ENCODE results near the gene SRM. TPM values are rescaled to one million over a fixed set of nuclear protein-coding genes. Genes with fewer than 3 reads are reported as not detected.
"Not testable (repeated sequence)": the region's sequence is repeated elsewhere in the genome, so short reads cannot be mapped to it uniquely, and the experiment has no call there.

The SRM gene
- total RNA-seq, 4 donors from 2014 or later = 17.1 to 40.2 (median 25.0) TPM

- no peaks in the 10 kb centered on the region for H3K4me1 ChIP-seq
- H3K27me3 ChIP-seq = no peaks in the 10 kb centered on the region
- H3K27ac ChIP-seq = no peak overlapping the region
- no peaks in the 10 kb centered on the region for H3K9me3 ChIP-seq
- TF ChIP-seq POLR2A (IDR thresholded peaks at IDR 0.05) (no peak), CTCF (IDR thresholded peaks at IDR 0.05) (no peak)
- no peak overlapping the region for H3K4me3 ChIP-seq (replicated peaks in 1 of 3)
- WGBS, 2 donors = 86 to 92% methylated on average over 12 of the region's 12 CpGs
- DNase-seq = no peak
- intact Hi-C loops (cut with DNase I) = no loop called here
- peaks cover 55 to 62% of the 10 kb centered on the region in 2 donors for H3K36me3 ChIP-seq
Observed at GRCh38 chr1:11080931-11081330, 21.1 kb upstream of the SRM start.

- 97 to 98% methylated on average over 2 of the region's 2 CpGs for WGBS, 2 donors
- Histone ChIP-seq H3K36me3 (peaks cover 75 to 84% of the 10 kb centered on the region in 2 donors), H3K27me3 (no peaks in the 10 kb centered on the region), H3K27ac (no peak overlapping the region), H3K4me3 (replicated peaks in 1 of 3) (no peak overlapping the region), H3K9me3 (no peaks in the 10 kb centered on the region), H3K4me1 (no peaks in the 10 kb centered on the region)
- intact Hi-C loops (cut with DNase I) = no loop called here
- TF ChIP-seq CTCF (IDR thresholded peaks at IDR 0.05) (no peak), POLR2A (IDR thresholded peaks at IDR 0.05) (no peak)
- no peak for DNase-seq
Observed at GRCh38 chr1:11078631-11079030, 18.8 kb upstream of the SRM start.

GRCh38 chr1:11073398-11073797 is 13.6 kb upstream of the SRM start:
- 92 to 94% methylated on average over 7 of the region's 7 CpGs for WGBS, 2 donors
- DNase-seq; H3K4me1 ChIP-seq; H3K4me3 ChIP-seq (replicated peaks in 1 of 3); H3K9me3 ChIP-seq; H3K27me3 ChIP-seq; intact Hi-C loops (cut with DNase I); H3K27ac ChIP-seq: not testable (repeated sequence)
- peaks cover 89 to 90% of the 10 kb centered on the region in 2 donors for H3K36me3 ChIP-seq

- Histone ChIP-seq H3K4me1 (no peaks in the 10 kb centered on the region), H3K36me3 (peaks cover 92 to 93% of the 10 kb centered on the region in 2 donors), H3K27me3 (no peaks in the 10 kb centered on the region), H3K27ac (no peak overlapping the region), H3K4me3 (replicated peaks in 1 of 3) (no peak overlapping the region), H3K9me3 (no peaks in the 10 kb centered on the region)
- no peak for DNase-seq
- intact Hi-C loops (cut with DNase I) = no loop called here
- TF ChIP-seq POLR2A (IDR thresholded peaks at IDR 0.05) (no peak), CTCF (IDR thresholded peaks at IDR 0.05) (no peak)
- 76 to 79% methylated on average over 13 of the region's 13 CpGs for WGBS, 2 donors
Observed at GRCh38 chr1:11072216-11072917, 12.5 kb upstream of the SRM start.

- Histone ChIP-seq H3K27ac (no peak overlapping the region), H3K4me3 (replicated peaks in 1 of 3) (no peak overlapping the region), H3K36me3 (peaks cover 88 to 92% of the 10 kb centered on the region in 2 donors), H3K4me1 (no peaks in the 10 kb centered on the region), H3K9me3 (no peaks in the 10 kb centered on the region), H3K27me3 (no peaks in the 10 kb centered on the region)
- intact Hi-C loops (cut with DNase I) = no loop called here
- DNase-seq = no peak
- TF ChIP-seq POLR2A (IDR thresholded peaks at IDR 0.05) (no peak), CTCF (IDR thresholded peaks at IDR 0.05) (no peak)
- WGBS, 2 donors = 81 to 84% methylated on average over 15 of the region's 15 CpGs
Observed at GRCh38 chr1:11071463-11072215, 11.8 kb upstream of the SRM start.
